Left lung (tissue), 10 donors: ENCODE data around the gene FAT1. TPM values are rescaled to one million over a fixed set of nuclear protein-coding genes. Genes with fewer than 3 reads are reported as not detected.

ENCODE experiments used
- ATAC-seq: fragments of 200-7000 bp; cut with Tn5 transposase; one replicate; pipeline ENCODE4 v1.9.1; 2020; ENCODE audit warnings: moderate library complexity
- DNase-seq, 4 donors: peaks; one replicate each; pipeline ENCODE4 v3.0.0-alpha.2; 2013 to 2020
- H3K27ac ChIP-seq, 2 donors: fragments of 200-600 bp; sonication (generic) in 1 of 2; one replicate each; pipeline versions ENCODE4 v1.5.0 to v1.8.0; 2020 to 2021
- H3K27me3 ChIP-seq, 2 donors: fragments of 200-600 bp; sonication (generic) in 1 of 2; one replicate each; pipeline versions ENCODE4 v1.5.0 to v1.8.0; 2020 to 2021
- H3K36me3 ChIP-seq, 2 donors: fragments of 200-600 bp; sonication (generic) in 1 of 2; one replicate each; pipeline versions ENCODE4 v1.5.0 to v1.8.0; 2020 to 2021
- H3K4me1 ChIP-seq, 2 donors: fragments of 200-600 bp; one replicate each; pipeline ENCODE4 v1.8.0; 2021
- H3K4me3 ChIP-seq, 2 donors: fragments of 200-600 bp; sonication (generic) in 1 of 2; one replicate each; pipeline versions ENCODE4 v1.5.0 to v1.8.0; 2020 to 2021; ENCODE audit warnings: mild to moderate bottlenecking in 1 of 2
- H3K9me3 ChIP-seq, 2 donors: fragments of 200-600 bp; sonication (generic) in 1 of 2; one replicate each; pipeline versions ENCODE4 v1.5.0 to v1.8.0; 2020 to 2021
- CTCF ChIP-seq, 2 donors: fragments of 200-600 bp; sonication (generic) in 1 of 2; IDR thresholded peaks; one replicate each; pipeline versions ENCODE4 v1.5.0 to v1.8.0; 2021; ENCODE audit warnings: antibody characterized with exemption in 2 of 2
- intact Hi-C, 2 donors: fragments of 100-400 bp; cut with DNase I; formaldehyde crosslinking; loops; one replicate each; pipeline versions ENCODE4 v1.11.2 to v1.14.2; 2022
- polyA plus RNA-seq, 6 donors: library from polyadenylated mRNA; unstranded; fragments of 120-200 nt; gene quantifications; one replicate each; pipeline ENCODE4 v1.2.1, GENCODE V29; 2013; ENCODE audit not compliant: insufficient read length in 6 of 6
- total RNA-seq, 2 donors: library from RNA; stranded (reverse); fragmentation: NEBNext Ultra II Directional; extraction: Animal tissue kit (Norgen Biotek cat#: 25700); gene quantifications; one replicate each; pipeline ENCODE4 v1.2.1, GENCODE V29; 2021
- donor health status: DM: no; HTN: yes; CAD: no.
- donor health status: DM: no; HTN: no; CAD: no.

The FAT1 gene
- total and polyA plus RNA-seq, 8 donors, result 70.3 to 278 (median 232) TPM

DNA sequence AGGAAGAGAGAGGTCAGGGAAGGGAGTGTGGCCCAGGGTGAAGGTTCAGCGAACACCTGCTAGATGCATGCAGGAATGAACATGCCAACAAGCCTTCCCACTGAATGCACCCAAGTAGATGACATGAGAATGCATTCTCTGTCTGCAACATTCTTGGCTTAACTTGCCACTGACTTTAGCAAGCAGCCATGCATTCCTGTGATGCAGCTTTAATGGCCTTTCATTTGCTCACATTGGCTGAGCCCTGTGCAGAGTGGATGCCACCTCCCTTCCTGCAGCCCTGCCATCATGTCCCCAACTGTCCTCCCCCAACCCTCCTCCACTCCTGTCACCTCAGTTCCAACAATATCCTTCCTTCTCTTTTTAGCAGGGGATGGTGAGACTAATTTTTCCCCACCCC is 143.0 kb downstream of the FAT1 start:
- intact Hi-C loops, result loop anchor here in 1 of 2 donors (10.0 kb wide), 1 partner anchor 106 kb away; no protein-coding TSS in a partner anchor
- Histone ChIP-seq H3K27me3 (no peaks in the 10 kb centered on the region), H3K27ac (no peak overlapping the region), H3K36me3 (peaks cover 0 to 4% of the 10 kb centered on the region in 2 donors), H3K4me1 (no peaks in the 10 kb centered on the region), H3K4me3 (no peak overlapping the region), H3K9me3 (peaks cover 0 to 6% of the 10 kb centered on the region in 2 donors)
- no peak for TF ChIP-seq CTCF (IDR thresholded peaks at IDR 0.05)
- ATAC-seq (no peak), DNase-seq (no peak)

DNA sequence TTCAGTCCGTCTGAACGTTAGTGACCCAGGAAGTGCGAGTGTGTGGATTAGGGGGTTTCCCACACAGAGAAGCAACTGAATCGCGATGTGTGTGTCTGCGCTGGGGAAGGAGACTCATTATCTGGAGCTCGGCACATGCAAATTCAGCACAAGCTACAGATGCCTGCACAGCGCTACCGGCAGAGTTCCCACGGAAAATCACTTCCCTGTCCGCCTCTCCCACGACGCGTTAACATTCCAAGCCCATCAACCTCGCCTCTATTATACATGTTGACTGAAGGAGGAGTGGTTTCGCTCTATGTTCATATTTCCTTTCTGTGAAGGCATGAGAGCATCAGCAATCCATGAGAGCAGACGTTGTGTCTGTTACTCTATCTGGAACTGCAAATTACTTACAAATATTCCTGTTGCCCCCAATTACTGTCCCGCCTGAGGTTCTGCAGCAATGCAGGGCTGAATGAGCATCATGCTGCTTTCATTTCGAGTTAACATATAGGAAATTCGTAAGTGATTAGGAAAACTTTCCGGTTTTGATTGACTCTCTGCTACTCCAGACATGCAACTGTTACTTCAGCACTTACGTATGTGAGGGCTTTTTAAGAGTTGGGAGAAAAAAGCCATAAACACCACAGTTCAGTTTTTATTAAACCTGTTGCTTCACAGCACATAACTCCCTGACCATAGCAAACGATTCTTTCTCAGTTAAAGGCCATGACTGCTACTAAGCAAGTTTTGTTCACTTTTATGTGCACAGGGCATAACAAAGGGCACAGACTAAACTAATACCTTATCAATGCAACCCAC is 153.3 kb downstream of the FAT1 start:
- H3K4me1 ChIP-seq, result peaks cover 0 to 3% of the 10 kb centered on the region in 2 donors
- H3K27me3 ChIP-seq, result no peaks in the 10 kb centered on the region
- H3K4me3 ChIP-seq, result no peak overlapping the region
- no peak overlapping the region for H3K27ac ChIP-seq
- peak in 2 of 4 donors; percentile 23 to 30 for DNase-seq
- intact Hi-C loops, result loop anchor here in 1 of 2 donors (10.0 kb wide), 1 partner anchor 276 kb away; no protein-coding TSS in a partner anchor
- H3K36me3 ChIP-seq, result no peaks in the 10 kb centered on the region
- peak; percentile 86 for ATAC-seq
- TF ChIP-seq CTCF (IDR thresholded peaks at IDR 0.05), result no peak
- H3K9me3 ChIP-seq, result no peaks in the 10 kb centered on the region

DNA sequence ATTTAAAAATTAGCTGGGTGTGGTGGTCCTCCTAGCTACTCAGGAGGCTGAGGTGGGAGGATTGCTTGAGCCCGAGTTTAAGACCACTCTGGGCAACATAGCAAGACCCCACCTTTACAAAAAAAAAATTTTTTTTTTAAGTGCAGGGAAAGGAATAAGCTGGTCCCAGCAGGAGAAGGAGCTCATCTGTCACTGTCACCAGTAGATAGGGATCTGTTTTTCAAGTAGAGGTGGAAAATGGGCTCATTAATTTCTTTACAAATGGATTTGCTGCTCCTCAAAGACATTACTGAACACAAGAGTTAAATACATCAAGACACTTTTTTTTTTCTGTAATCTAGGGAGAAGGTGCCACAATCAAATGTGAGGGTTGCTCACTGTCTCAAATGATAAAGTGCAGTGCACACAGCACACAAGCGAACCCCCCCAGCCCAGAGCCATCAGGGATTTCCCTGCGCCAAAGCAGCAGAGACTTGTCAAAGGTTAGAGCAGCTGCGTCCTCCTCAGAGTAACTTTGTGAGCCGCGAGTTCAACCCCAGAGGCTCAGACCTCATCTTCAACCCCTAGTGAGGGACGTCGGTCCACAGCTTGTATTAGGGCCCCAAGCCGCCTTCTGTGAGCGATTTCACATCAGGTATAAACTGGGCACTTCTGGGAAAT is 154.0 kb downstream of the FAT1 start:
- DNase-seq (no peak), ATAC-seq (no peak)
- no peak overlapping the region for H3K4me3 ChIP-seq
- H3K4me1 ChIP-seq, result peaks cover 0 to 3% of the 10 kb centered on the region in 2 donors
- H3K9me3 ChIP-seq, result no peaks in the 10 kb centered on the region
- no peak overlapping the region for H3K27ac ChIP-seq
- H3K36me3 ChIP-seq, result no peaks in the 10 kb centered on the region
- no peak for TF ChIP-seq CTCF (IDR thresholded peaks at IDR 0.05)
- intact Hi-C loops, result loop anchor here in 1 of 2 donors (10.0 kb wide), 1 partner anchor 275 kb away; no protein-coding TSS in a partner anchor
- H3K27me3 ChIP-seq, result no peaks in the 10 kb centered on the region

GRCh38 chr4:186566068-186566467 is 157.6 kb downstream of the FAT1 start:
- H3K36me3 ChIP-seq, result no peaks in the 10 kb centered on the region
- DNase-seq (no peak), ATAC-seq (no peak)
- no peak overlapping the region for H3K27ac ChIP-seq
- no peak overlapping the region for H3K4me3 ChIP-seq
- no peaks in the 10 kb centered on the region for H3K9me3 ChIP-seq
- TF ChIP-seq CTCF (IDR thresholded peaks at IDR 0.05), result no peak
- intact Hi-C loops, result no loop called here
- peaks cover 0 to 3% of the 10 kb centered on the region in 2 donors for H3K4me1 ChIP-seq
- H3K27me3 ChIP-seq, result no peaks in the 10 kb centered on the region

GRCh38 chr4:186563761-186564160 is 159.9 kb downstream of the FAT1 start:
- Histone ChIP-seq H3K27ac (no peak overlapping the region), H3K4me3 (no peak overlapping the region), H3K36me3 (no peaks in the 10 kb centered on the region), H3K9me3 (no peaks in the 10 kb centered on the region), H3K4me1 (no peaks in the 10 kb centered on the region), H3K27me3 (no peaks in the 10 kb centered on the region)
- TF ChIP-seq CTCF (IDR thresholded peaks at IDR 0.05), result no peak
- intact Hi-C loops, result no loop called here
- DNase-seq (no peak), ATAC-seq (no peak)
